Mesenchymal stem cell (in vitro differentiated cells and primary cell): ENCODE data around the gene ACAN.
"Not testable (repeated sequence)": the region's sequence is repeated elsewhere in the genome, so short reads cannot be mapped to it uniquely, and the experiment has no call there.

Experiments
- DNase-seq: peaks from one replicate; pipeline ENCODE4 v3.0.0-alpha.2; 2013
- H2AFZ ChIP-seq: one replicate; pipeline ENCODE4 v1.6.1; 2013; ENCODE audit warnings: low read depth, mild to moderate bottlenecking, control low read depth, inconsistent platforms, low read length, moderate library complexity
- H2AK5ac ChIP-seq: 2 replicates; pipeline ENCODE4 v1.6.1; 2013; ENCODE audit warnings: low read length, moderate library complexity, mild to moderate bottlenecking, inconsistent platforms; ENCODE audit not compliant: severe bottlenecking
- H2BK120ac ChIP-seq: one replicate; pipeline ENCODE4 v1.6.1; 2013; ENCODE audit warnings: low read depth, mild to moderate bottlenecking, inconsistent platforms, low read length, moderate library complexity
- H2BK12ac ChIP-seq, 2 experiments: one replicate each; pipeline ENCODE4 v1.6.1; 2013; ENCODE audit warnings: inconsistent platforms in 2 of 2, low read length in 2 of 2, mild to moderate bottlenecking in 2 of 2, moderate library complexity in 2 of 2, control low read depth in 1 of 2
- H2BK15ac ChIP-seq: one replicate; pipeline ENCODE4 v1.6.1; 2013; ENCODE audit warnings: mild to moderate bottlenecking, low read depth, inconsistent platforms; ENCODE audit not compliant: poor library complexity, severe bottlenecking
- H2BK5ac ChIP-seq: 2 replicates; pipeline ENCODE4 v1.6.1; 2013; ENCODE audit warnings: low read depth, mild to moderate bottlenecking, low read length, control low read depth, inconsistent platforms; ENCODE audit not compliant: poor library complexity, severe bottlenecking
- H3K14ac ChIP-seq, 2 experiments: one replicate each; pipeline ENCODE4 v1.6.1; 2013; ENCODE audit warnings: inconsistent platforms in 2 of 2, low read length in 2 of 2, control low read depth in 1 of 2, mild to moderate bottlenecking in 1 of 2, moderate library complexity in 1 of 2
- H3K18ac ChIP-seq, 2 experiments: one replicate each; pipeline ENCODE4 v1.6.1; 2013; ENCODE audit warnings: inconsistent platforms in 2 of 2, low read length in 2 of 2, control low read depth in 1 of 2, low read depth in 1 of 2, mild to moderate bottlenecking in 1 of 2
- H3K23ac ChIP-seq, 2 experiments: one replicate each; pipeline ENCODE4 v1.6.1; 2013; ENCODE audit warnings: inconsistent platforms in 2 of 2, low read length in 2 of 2, mild to moderate bottlenecking in 2 of 2, moderate library complexity in 2 of 2, control low read depth in 1 of 2
- H3K27ac ChIP-seq: 2 replicates; pipeline ENCODE4 v1.5.1; 2013; ENCODE audit warnings: mild to moderate bottlenecking, moderate library complexity, low read length, control low read depth, inconsistent platforms; ENCODE audit not compliant: poor library complexity, severe bottlenecking
- H3K27me3 ChIP-seq, 2 experiments: 2 replicates each; pipeline versions ENCODE4 v1.6.1 to v1.7.0; 2013; ENCODE audit warnings: low read length in 2 of 2, mild to moderate bottlenecking in 2 of 2, moderate library complexity in 2 of 2, control low read depth in 1 of 2, inconsistent platforms in 1 of 2; ENCODE audit not compliant: control insufficient read depth in 1 of 2, insufficient read depth in 1 of 2
- H3K36me3 ChIP-seq, 2 experiments: 2 replicates each; pipeline versions ENCODE4 v1.6.1 to v1.7.0; 2013; ENCODE audit warnings: low read length in 2 of 2, control low read depth in 1 of 2, inconsistent platforms in 1 of 2, low read depth in 1 of 2, mild to moderate bottlenecking in 1 of 2; ENCODE audit not compliant: insufficient read depth in 2 of 2, control insufficient read depth in 1 of 2
- H3K4ac ChIP-seq, 2 experiments: one replicate each; pipeline ENCODE4 v1.6.1; 2013; ENCODE audit warnings: inconsistent platforms in 2 of 2, low read length in 2 of 2, mild to moderate bottlenecking in 2 of 2, moderate library complexity in 2 of 2, control low read depth in 1 of 2, low read depth in 1 of 2
- H3K4me1 ChIP-seq: 2 replicates; pipeline ENCODE4 v1.6.1; 2013; ENCODE audit warnings: low read depth, low read length, control low read depth; ENCODE audit not compliant: control insufficient read depth, insufficient read depth
- H3K4me2 ChIP-seq: 2 replicates; pipeline ENCODE4 v1.6.1; 2013; ENCODE audit warnings: low read length, mild to moderate bottlenecking, inconsistent platforms; ENCODE audit not compliant: poor library complexity, severe bottlenecking
- H3K4me3 ChIP-seq, 2 experiments: 2 replicates each; pipeline versions ENCODE4 v1.5.1 to v1.7.0; 2013; ENCODE audit warnings: low read length in 2 of 2, mild to moderate bottlenecking in 2 of 2, control low read depth in 1 of 2, low read depth in 1 of 2; ENCODE audit not compliant: insufficient read depth in 1 of 2
- H3K79me1 ChIP-seq: replicated peaks from 2 replicates; pipeline ENCODE4 v1.6.1; 2013; ENCODE audit warnings: mild to moderate bottlenecking, control low read depth, low read length, inconsistent platforms; ENCODE audit not compliant: poor library complexity, severe bottlenecking
- H3K9ac ChIP-seq: 2 replicates; pipeline ENCODE4 v1.7.0; 2013; ENCODE audit warnings: mild to moderate bottlenecking, low read length, moderate library complexity
- H3K9me3 ChIP-seq: 2 replicates; pipeline ENCODE4 v1.7.0; 2013; ENCODE audit warnings: mild to moderate bottlenecking, low read length; ENCODE audit not compliant: control insufficient read depth
- H4K8ac ChIP-seq: one replicate; pipeline ENCODE4 v1.6.1; 2013; ENCODE audit warnings: inconsistent platforms, mild to moderate bottlenecking, low read length, moderate library complexity
- H4K91ac ChIP-seq: one replicate; pipeline ENCODE4 v1.6.1; 2013; ENCODE audit warnings: mild to moderate bottlenecking, low read length, inconsistent platforms
- WGBS: methylation state at CpG from one replicate; pipeline ENCODE4 v1.1.7; 2013; ENCODE audit warnings: mixed read lengths; 5-methylcytosine and 5-hydroxymethylcytosine counted together

Gene ACAN

GRCh38 chr15:88918738-88919137 is 115.5 kb downstream of the ACAN start:
- H3K14ac ChIP-seq = no peak overlapping the region
- peak overlapping the region; percentile 42 for H3K9ac ChIP-seq
- H2BK5ac ChIP-seq = no peak overlapping the region
- DNase-seq = peak; percentile 98
- H2BK12ac ChIP-seq = no peak overlapping the region
- no peaks in the 10 kb centered on the region for H3K27me3 ChIP-seq
- no peak overlapping the region for H4K8ac ChIP-seq
- no peak overlapping the region for H3K23ac ChIP-seq
- 3% methylated on average over 4 of the region's 4 CpGs for WGBS
- peak overlapping the region; percentile 84 for H3K27ac ChIP-seq
- no peak overlapping the region for H2BK15ac ChIP-seq
- no peak overlapping the region for H2AFZ ChIP-seq
- H3K18ac ChIP-seq = no peak overlapping the region
- H2AK5ac ChIP-seq = peak overlapping the region; percentile 95
- H3K4me2 ChIP-seq = peak overlapping the region; percentile 45
- no peaks in the 10 kb centered on the region for H3K36me3 ChIP-seq
- H3K4me3 ChIP-seq = no peak overlapping the region
- no peaks in the 10 kb centered on the region for H3K79me1 ChIP-seq
- no peaks in the 10 kb centered on the region for H3K9me3 ChIP-seq
- H3K4me1 ChIP-seq = peaks cover 15% of the 10 kb centered on the region
- no peak overlapping the region for H4K91ac ChIP-seq
- H2BK120ac ChIP-seq = no peak overlapping the region
- H3K4ac ChIP-seq = no peak overlapping the region

- no peak overlapping the region for H3K23ac ChIP-seq
- no peak overlapping the region for H3K4ac ChIP-seq
- no peak overlapping the region for H3K4me3 ChIP-seq
- H3K27me3 ChIP-seq = no peaks in the 10 kb centered on the region
- WGBS = 72% methylated on average over 7 of the region's 9 CpGs
- no peak overlapping the region for H4K91ac ChIP-seq
- H2BK12ac ChIP-seq = no peak overlapping the region
- H3K4me1 ChIP-seq = peaks cover 15% of the 10 kb centered on the region
- H2BK120ac ChIP-seq = no peak overlapping the region
- H2BK5ac ChIP-seq = no peak overlapping the region
- H2AK5ac ChIP-seq = no peak overlapping the region
- no peak overlapping the region for H4K8ac ChIP-seq
- DNase-seq = peak; percentile 36
- H2AFZ ChIP-seq = no peak overlapping the region
- no peak overlapping the region for H3K27ac ChIP-seq
- no peaks in the 10 kb centered on the region for H3K79me1 ChIP-seq
- H3K9me3 ChIP-seq = no peaks in the 10 kb centered on the region
- no peak overlapping the region for H3K18ac ChIP-seq
- no peak overlapping the region for H3K9ac ChIP-seq
- no peaks in the 10 kb centered on the region for H3K36me3 ChIP-seq
- H3K4me2 ChIP-seq = no peak overlapping the region
- H2BK15ac ChIP-seq = no peak overlapping the region
- H3K14ac ChIP-seq = no peak overlapping the region
Observed at GRCh38 chr15:88920186-88920891, 117.1 kb downstream of the ACAN start.

- not testable (repeated sequence) for H3K9me3 ChIP-seq, H2BK5ac ChIP-seq, H3K4me2 ChIP-seq, H2BK12ac ChIP-seq, H2BK120ac ChIP-seq, H3K27me3 ChIP-seq, H3K9ac ChIP-seq, H4K91ac ChIP-seq, H3K79me1 ChIP-seq, H2AFZ ChIP-seq, H3K23ac ChIP-seq, H3K18ac ChIP-seq, H3K36me3 ChIP-seq, H3K14ac ChIP-seq, H2BK15ac ChIP-seq, H3K4me3 ChIP-seq, H4K8ac ChIP-seq, H3K4ac ChIP-seq
- peak overlapping the region; percentile 20 for H2AK5ac ChIP-seq
- H3K27ac ChIP-seq = peak overlapping the region; percentile 41
- DNase-seq = peak; percentile 75
- H3K4me1 ChIP-seq = peaks cover 15% of the 10 kb centered on the region
- 63% methylated on average over 7 of the region's 12 CpGs for WGBS
Observed at GRCh38 chr15:88920892-88921435, 117.7 kb downstream of the ACAN start.
